ENCODE measurements around the gene DISP2.

GRCh38 chr15:40334541-40334940 lies 23.5 kb upstream of the DISP2 start:
- TF ChIP-seq CTCF (IDR thresholded peaks at IDR 0.05) (no peak), POLR2A (IDR thresholded peaks at IDR 0.05) (no peak)
